Measurements from ENCODE around the gene RRBP1.

RRBP1 gene

GRCh38 chr20:17704589-17705317 is 22.7 kb upstream of the RRBP1 start:
- no peak overlapping the region for H3K4me3 ChIP-seq (replicated peaks; ENCODE audit: insufficient read depth, low read length)
- no peak overlapping the region for H3K27ac ChIP-seq (replicated peaks)
- no peaks in the 10 kb centered on the region for H3K27me3 ChIP-seq (ENCODE audit: insufficient read depth, poor library complexity, severe bottlenecking)
- no peak for TF ChIP-seq CTCF (IDR thresholded peaks at IDR 0.05; ENCODE audit: insufficient read depth, low read length)
- no peak for TF ChIP-seq POLR2AphosphoS5 (IDR thresholded peaks at IDR 0.05; ENCODE audit: low read depth)
- TF ChIP-seq, protein P1, sequence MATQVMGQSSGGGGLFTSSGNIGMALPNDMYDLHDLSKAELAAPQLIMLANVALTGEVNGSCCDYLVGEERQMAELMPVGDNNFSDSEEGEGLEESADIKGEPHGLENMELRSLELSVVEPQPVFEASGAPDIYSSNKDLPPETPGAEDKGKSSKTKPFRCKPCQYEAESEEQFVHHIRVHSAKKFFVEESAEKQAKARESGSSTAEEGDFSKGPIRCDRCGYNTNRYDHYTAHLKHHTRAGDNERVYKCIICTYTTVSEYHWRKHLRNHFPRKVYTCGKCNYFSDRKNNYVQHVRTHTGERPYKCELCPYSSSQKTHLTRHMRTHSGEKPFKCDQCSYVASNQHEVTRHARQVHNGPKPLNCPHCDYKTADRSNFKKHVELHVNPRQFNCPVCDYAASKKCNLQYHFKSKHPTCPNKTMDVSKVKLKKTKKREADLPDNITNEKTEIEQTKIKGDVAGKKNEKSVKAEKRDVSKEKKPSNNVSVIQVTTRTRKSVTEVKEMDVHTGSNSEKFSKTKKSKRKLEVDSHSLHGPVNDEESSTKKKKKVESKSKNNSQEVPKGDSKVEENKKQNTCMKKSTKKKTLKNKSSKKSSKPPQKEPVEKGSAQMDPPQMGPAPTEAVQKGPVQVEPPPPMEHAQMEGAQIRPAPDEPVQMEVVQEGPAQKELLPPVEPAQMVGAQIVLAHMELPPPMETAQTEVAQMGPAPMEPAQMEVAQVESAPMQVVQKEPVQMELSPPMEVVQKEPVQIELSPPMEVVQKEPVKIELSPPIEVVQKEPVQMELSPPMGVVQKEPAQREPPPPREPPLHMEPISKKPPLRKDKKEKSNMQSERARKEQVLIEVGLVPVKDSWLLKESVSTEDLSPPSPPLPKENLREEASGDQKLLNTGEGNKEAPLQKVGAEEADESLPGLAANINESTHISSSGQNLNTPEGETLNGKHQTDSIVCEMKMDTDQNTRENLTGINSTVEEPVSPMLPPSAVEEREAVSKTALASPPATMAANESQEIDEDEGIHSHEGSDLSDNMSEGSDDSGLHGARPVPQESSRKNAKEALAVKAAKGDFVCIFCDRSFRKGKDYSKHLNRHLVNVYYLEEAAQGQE (IDR thresholded peaks at IDR 0.05; ENCODE audit: insufficient replicate concordance, low read depth) = no peak
- no peak for TF ChIP-seq SPI1 (IDR thresholded peaks at IDR 0.05; ENCODE audit: borderline replicate concordance, low read depth)
- TF ChIP-seq GABPA (IDR thresholded peaks at IDR 0.05; ENCODE audit: low read depth) = no peak
- no peak for DNase-seq (ENCODE audit: low read depth in 1 of 2, low spot score in 1 of 2)

DNA sequence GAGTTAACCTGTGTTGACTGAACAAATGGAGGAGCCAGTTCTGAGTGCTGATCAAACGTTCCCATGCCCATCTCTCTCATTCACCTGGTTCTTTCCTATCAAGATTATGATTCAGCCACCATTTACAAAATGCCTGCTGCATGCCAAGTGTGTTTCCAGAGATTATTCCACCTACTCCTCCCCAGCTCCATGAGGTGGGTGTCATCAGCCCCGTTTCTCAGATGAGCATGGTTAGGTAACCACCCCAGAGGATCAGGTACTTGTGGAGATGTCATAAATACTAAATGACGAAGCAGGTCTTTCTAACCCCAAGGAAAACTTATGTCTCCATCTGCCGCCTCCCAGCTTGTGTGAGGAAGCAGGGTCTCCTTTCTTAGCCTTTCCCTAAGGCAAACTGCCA is 19.8 kb upstream of the RRBP1 start:
- Histone ChIP-seq H3K27ac (replicated peaks) (no peak overlapping the region), H3K4me3 (replicated peaks; ENCODE audit: insufficient read depth, low read length) (no peak overlapping the region), H3K27me3 (ENCODE audit: insufficient read depth, poor library complexity, severe bottlenecking) (no peaks in the 10 kb centered on the region)
- TF ChIP-seq SPI1 (IDR thresholded peaks at IDR 0.05; ENCODE audit: borderline replicate concordance, low read depth) (no peak), CTCF (IDR thresholded peaks at IDR 0.05; ENCODE audit: insufficient read depth, low read length) (no peak), POLR2AphosphoS5 (IDR thresholded peaks at IDR 0.05; ENCODE audit: low read depth) (no peak), GABPA (IDR thresholded peaks at IDR 0.05; ENCODE audit: low read depth) (no peak)
- TF ChIP-seq, protein P1 (IDR thresholded peaks at IDR 0.05; ENCODE audit: insufficient replicate concordance, low read depth) = no peak
- no peak for DNase-seq (ENCODE audit: low read depth in 1 of 2, low spot score in 1 of 2)

DNA sequence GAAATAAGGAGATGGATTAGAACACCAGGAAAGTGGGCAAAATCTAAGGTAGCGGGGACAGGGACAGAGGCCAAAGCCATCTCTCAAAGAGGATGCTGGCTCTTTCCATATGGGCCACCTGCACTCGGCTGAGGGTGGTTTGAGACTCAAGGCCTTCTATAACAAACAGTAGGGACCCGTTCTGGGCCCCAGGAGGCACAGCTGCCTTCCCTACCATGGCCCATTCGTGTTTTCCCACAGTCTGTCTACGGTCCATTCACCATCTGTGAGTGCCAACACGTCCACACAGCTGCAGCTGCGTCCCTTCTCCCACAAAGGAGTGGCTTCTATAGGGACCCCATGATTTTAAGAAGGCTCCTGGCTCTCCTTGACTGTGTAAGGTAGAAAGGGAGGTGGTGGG is 18.6 kb upstream of the RRBP1 start:
- Histone ChIP-seq H3K27ac (replicated peaks) (no peak overlapping the region), H3K4me3 (replicated peaks; ENCODE audit: insufficient read depth, low read length) (no peak overlapping the region), H3K27me3 (ENCODE audit: insufficient read depth, poor library complexity, severe bottlenecking) (no peaks in the 10 kb centered on the region)
- TF ChIP-seq CTCF (IDR thresholded peaks at IDR 0.05; ENCODE audit: insufficient read depth, low read length) (no peak), GABPA (IDR thresholded peaks at IDR 0.05; ENCODE audit: low read depth) (no peak), SPI1 (IDR thresholded peaks at IDR 0.05; ENCODE audit: borderline replicate concordance, low read depth) (no peak), POLR2AphosphoS5 (IDR thresholded peaks at IDR 0.05; ENCODE audit: low read depth) (no peak)
- TF ChIP-seq, protein P1 (IDR thresholded peaks at IDR 0.05; ENCODE audit: insufficient replicate concordance, low read depth) = no peak
- no peak for DNase-seq (ENCODE audit: low read depth in 1 of 2, low spot score in 1 of 2)

Measured in HL-60 (cell line).